Measurements from ENCODE around the gene AFAP1L2.

DNA sequence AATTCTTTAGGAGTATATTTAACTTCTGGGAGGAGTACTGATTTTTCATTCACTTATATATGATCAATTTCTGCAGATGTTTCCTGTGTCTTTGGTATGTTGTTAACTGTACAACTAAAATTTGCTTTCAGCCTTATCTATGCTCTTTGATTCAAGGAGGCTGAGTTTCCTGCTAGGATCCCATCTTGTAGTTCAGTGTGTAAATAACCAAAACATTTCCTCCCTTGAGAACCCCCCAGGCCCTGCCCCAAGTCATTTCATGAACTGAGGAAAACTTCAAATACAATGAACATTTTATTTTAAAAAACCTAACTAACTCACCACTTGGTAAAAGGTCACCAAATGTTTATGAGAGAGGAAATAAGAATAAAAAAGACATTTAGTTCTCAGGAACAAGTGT, 109.8 kb downstream of the AFAP1L2 start:
- TF ChIP-seq CTCF (IDR thresholded peaks at IDR 0.05) (no peak), POLR2AphosphoS5 (IDR thresholded peaks at IDR 0.05; ENCODE audit: low read depth, low read length) (no peak)

Measured in Panc1 (cell line).